DMS 273 treated with DMSO at 0.1 percent for 48 hours (cell line): ENCODE results near the gene CCL21.

Source experiments
- DNase-seq: peaks from one replicate; lab custom pipeline; 2025; lab: John Stamatoyannopoulos, UW

CCL21 gene

GRCh38 chr9:34707130-34707529 is 2.8 kb downstream of the CCL21 start:
- DNase-seq: no peak

- DNase-seq: peak; percentile 43
Measured at GRCh38 chr9:34701769-34702736, 7.9 kb downstream of the CCL21 start.

GRCh38 chr9:34701023-34701768 is 8.7 kb downstream of the CCL21 start:
- DNase-seq: no peak

GRCh38 chr9:34694811-34695210 is 15.1 kb downstream of the CCL21 start:
- no peak for DNase-seq

- DNase-seq: no peak
Measured at GRCh38 chr9:34693560-34693959, 16.4 kb downstream of the CCL21 start.

GRCh38 chr9:34691936-34692315 is 18.0 kb downstream of the CCL21 start:
- no peak for DNase-seq

- no peak for DNase-seq
Measured at GRCh38 chr9:34690983-34691935, 18.7 kb downstream of the CCL21 start, which contains the start of gene CCL19. Gene CCL19, minus strand, starts transcription at chr9:34691276. Its CDS starts 137 bp downstream, at chr9:34691139.

GRCh38 chr9:34689512-34689911 is 20.4 kb downstream of the CCL21 start:
- DNase-seq: no peak

- no peak for DNase-seq
Measured at GRCh38 chr9:34689116-34689470, 20.8 kb downstream of the CCL21 start.

GRCh38 chr9:34688329-34689115 is 21.4 kb downstream of the CCL21 start:
- DNase-seq: no peak

GRCh38 chr9:34687276-34688030 is 22.5 kb downstream of the CCL21 start:
- no peak for DNase-seq

GRCh38 chr9:34686732-34687131 is 23.2 kb downstream of the CCL21 start:
- DNase-seq: no peak

GRCh38 chr9:34686231-34686630 is 23.7 kb downstream of the CCL21 start:
- DNase-seq: no peak

- DNase-seq: no peak
Measured at GRCh38 chr9:34685591-34685990, 24.3 kb downstream of the CCL21 start.

GRCh38 chr9:34684816-34685215 is 25.1 kb downstream of the CCL21 start:
- no peak for DNase-seq

- DNase-seq: no peak
Measured at GRCh38 chr9:34684145-34684544, 25.8 kb downstream of the CCL21 start.

- DNase-seq: no peak
Measured at GRCh38 chr9:34675869-34676268, 34.1 kb downstream of the CCL21 start.

- peak; percentile 73 for DNase-seq
Measured at GRCh38 chr9:34675048-34675714, 34.8 kb downstream of the CCL21 start.

GRCh38 chr9:34674440-34674839 is 35.5 kb downstream of the CCL21 start:
- no peak for DNase-seq

- no peak for DNase-seq
Measured at GRCh38 chr9:34671307-34671706, 38.6 kb downstream of the CCL21 start.
